PC-9 (cell line): Measurements from ENCODE around the gene EXD3. TPM values are rescaled to one million over a fixed set of nuclear protein-coding genes. Genes with fewer than 3 reads are reported as not detected.
"Not testable (repeated sequence)": the region's sequence is repeated elsewhere in the genome, so short reads cannot be mapped to it uniquely, and the experiment has no call there.

ENCODE experiments used
- BruUV-seq: library from RNA; stranded (reverse); fragments of 400-500 nt; replicated peaks from 2 replicates; lab custom pipeline; 2021; lab: Mats Ljungman, UMichigan
- CTCF ChIA-PET: fragments of 300-600 bp; sonication (Branson Sonifier 250); formaldehyde crosslinking; loops from one replicate; lab custom pipeline; 2022; ENCODE audit warnings: antibody characterized with exemption; lab: Charles Lee
- POLR2A ChIA-PET: fragments of 300-600 bp; sonication (Branson Sonifier 250); formaldehyde crosslinking; loops from one replicate; lab custom pipeline; 2022; ENCODE audit warnings: antibody characterized with exemption; ENCODE audit not compliant: unreplicated experiment; lab: Charles Lee
- DNase-seq, 2 experiments: peaks; one replicate each; pipeline versions ENCODE4 v3.0.0 to v3.0.0-alpha.2; 2015 to 2022; ENCODE audit warnings: mixed read lengths in 1 of 2
- H2AFZ ChIP-seq: fragments of 200-600 bp; sonication (generic); 2 replicates; pipeline ENCODE4 v1.8.1; 2017; ENCODE audit warnings: antibody characterized with exemption
- H3F3A ChIP-seq: fragments of 200-600 bp; sonication (generic); 2 replicates; pipeline ENCODE4 v1.8.1; 2017; ENCODE audit warnings: antibody characterized with exemption, mild to moderate bottlenecking, low read depth; ENCODE audit not compliant: insufficient read depth
- H3K27ac ChIP-seq: fragments of 200-600 bp; sonication (generic); 2 replicates; pipeline ENCODE4 v1.6.1; 2016; ENCODE audit warnings: mixed run types
- H3K27me3 ChIP-seq: fragments of 200-600 bp; sonication (generic); 2 replicates; pipeline ENCODE4 v1.6.1; 2016; ENCODE audit warnings: low read depth, mixed run types; ENCODE audit not compliant: insufficient read depth
- H3K36me3 ChIP-seq: fragments of 200-600 bp; sonication (generic); 2 replicates; pipeline ENCODE4 v1.6.1; 2016; ENCODE audit warnings: low read depth, mixed run types
- H3K4me1 ChIP-seq: fragments of 200-600 bp; sonication (generic); replicated peaks from 2 replicates; pipeline ENCODE4 v1.6.1; 2016; ENCODE audit warnings: mixed run types; ENCODE audit not compliant: insufficient read depth
- H3K4me2 ChIP-seq: fragments of 200-600 bp; sonication (generic); 2 replicates; pipeline ENCODE4 v1.6.1; 2017; ENCODE audit warnings: mixed run types
- H3K4me3 ChIP-seq: fragments of 200-600 bp; sonication (generic); 2 replicates; pipeline ENCODE4 v1.6.1; 2016; ENCODE audit warnings: mixed run types
- H3K79me2 ChIP-seq: fragments of 200-600 bp; sonication (generic); 2 replicates; pipeline ENCODE4 v1.6.1; 2017; ENCODE audit warnings: low read depth, mixed run types
- H3K9me2 ChIP-seq: fragments of 200-600 bp; sonication (generic); 2 replicates; pipeline ENCODE4 v1.8.1; 2017; ENCODE audit warnings: mild to moderate bottlenecking; ENCODE audit not compliant: insufficient read depth
- H3K9me3 ChIP-seq: fragments of 200-600 bp; sonication (generic); 2 replicates; pipeline ENCODE4 v1.8.1; 2016; ENCODE audit warnings: low read depth; ENCODE audit not compliant: insufficient read depth
- H4K20me1 ChIP-seq: fragments of 200-600 bp; sonication (generic); 2 replicates; pipeline ENCODE4 v1.8.1; 2017; ENCODE audit not compliant: insufficient read depth
- CTCF ChIP-seq: fragments of 200-600 bp; sonication (generic); conservative IDR thresholded peaks from 2 replicates; pipeline ENCODE4 v1.6.1; 2017; ENCODE audit warnings: mixed run types, antibody characterized with exemption, mild to moderate bottlenecking, moderate library complexity
- EZH2 ChIP-seq: fragments of 200-600 bp; sonication (generic); IDR thresholded peaks from 2 replicates; pipeline ENCODE4 v1.8.0; 2017; ENCODE audit warnings: antibody characterized with exemption, low read depth
- intact Hi-C: fragments of 100-400 bp; cut with micrococcal nuclease; formaldehyde crosslinking; loops from one replicate; pipeline ENCODE4 v1.10.0; 2022; ENCODE audit not compliant: unreplicated experiment
- total RNA-seq: library from RNA; stranded (reverse); gene quantifications from 2 replicates; pipeline ENCODE4 v1.2.3, GENCODE V29; 2021

EXD3 gene
- total RNA-seq, 1 experiment from 2014 or later: 23.7 TPM

GRCh38 chr9:137380171-137380570, 42.8 kb downstream of the EXD3 start:
- no peaks in the 10 kb centered on the region for H4K20me1 ChIP-seq
- H3K79me2 ChIP-seq: no peaks in the 10 kb centered on the region
- ChIA-PET POLR2A (no interaction called here), CTCF (no interaction called here)
- no peak overlapping the region for H3K27ac ChIP-seq
- no peaks in the 10 kb centered on the region for H3K4me1 ChIP-seq
- H3F3A ChIP-seq: no peaks in the 10 kb centered on the region; the same call in 1 of the 2 replicates
- no peak overlapping the region for H3K4me3 ChIP-seq
- H3K27me3 ChIP-seq: no peaks in the 10 kb centered on the region
- H3K36me3 ChIP-seq: no peaks in the 10 kb centered on the region
- intact Hi-C loops: no loop called here
- DNase-seq: no peak
- H3K4me2 ChIP-seq: no peak overlapping the region
- H3K9me2 ChIP-seq: no peaks in the 10 kb centered on the region
- no TSS peak for BruUV-seq
- H3K9me3 ChIP-seq: no peaks in the 10 kb centered on the region
- no peak overlapping the region for H2AFZ ChIP-seq
- TF ChIP-seq EZH2: no peak
- no peak for TF ChIP-seq CTCF

GRCh38 chr9:137379761-137380161, 43.2 kb downstream of the EXD3 start:
- Histone ChIP-seq H3K4me2 (no peak overlapping the region), H3K27me3 (no peaks in the 10 kb centered on the region), H3K79me2 (no peaks in the 10 kb centered on the region), H3K9me3 (no peaks in the 10 kb centered on the region), H3F3A (no peaks in the 10 kb centered on the region; the same call in 1 of the 2 replicates), H3K36me3 (no peaks in the 10 kb centered on the region), H3K9me2 (no peaks in the 10 kb centered on the region), H3K27ac (no peak overlapping the region), H3K4me3 (no peak overlapping the region), H3K4me1 (no peaks in the 10 kb centered on the region), H4K20me1 (no peaks in the 10 kb centered on the region), H2AFZ (no peak overlapping the region)
- DNase-seq: no peak
- ChIA-PET POLR2A (no interaction called here), CTCF (no interaction called here)
- intact Hi-C loops: no loop called here
- no peak for TF ChIP-seq EZH2
- no peak for TF ChIP-seq CTCF
- no TSS peak for BruUV-seq

- not testable (repeated sequence) for BruUV-seq
These were observed 44.1 kb downstream of the EXD3 start for GRCh38 chr9:137378688-137379410.

GRCh38 chr9:137376386-137376785, 46.6 kb downstream of the EXD3 start:
- H3K36me3 ChIP-seq: no peaks in the 10 kb centered on the region
- no peaks in the 10 kb centered on the region for H3K9me3 ChIP-seq
- no peaks in the 10 kb centered on the region for H3K79me2 ChIP-seq
- no peaks in the 10 kb centered on the region; the same call in 1 of the 2 replicates for H3F3A ChIP-seq
- H3K27ac ChIP-seq: no peak overlapping the region
- TF ChIP-seq EZH2 (no peak), CTCF (no peak)
- ChIA-PET CTCF (no interaction called here), POLR2A (no interaction called here)
- no peaks in the 10 kb centered on the region for H3K27me3 ChIP-seq
- no TSS peak for BruUV-seq
- H3K4me2 ChIP-seq: no peak overlapping the region
- no peak for DNase-seq
- no peak overlapping the region for H2AFZ ChIP-seq
- H3K4me1 ChIP-seq: no peaks in the 10 kb centered on the region
- intact Hi-C loops: no loop called here
- no peak overlapping the region for H3K4me3 ChIP-seq
- no peaks in the 10 kb centered on the region for H4K20me1 ChIP-seq
- no peaks in the 10 kb centered on the region for H3K9me2 ChIP-seq

More at GRCh38 chr9:137378688-137379410, 44.1 kb downstream of the EXD3 start:
- H3K4me3 ChIP-seq, H3K36me3 ChIP-seq, H3K9me2 ChIP-seq, H3K4me1 ChIP-seq, H3K4me2 ChIP-seq, H3F3A ChIP-seq, POLR2A ChIA-PET, H3K27ac ChIP-seq, intact Hi-C loops, H3K9me3 ChIP-seq, DNase-seq, H3K27me3 ChIP-seq, H4K20me1 ChIP-seq, CTCF ChIA-PET, H3K79me2 ChIP-seq, H2AFZ ChIP-seq: not testable (repeated sequence)
